Measurements from ENCODE around the gene DEGS1.

- TF ChIP-seq RBBP5 (conservative IDR thresholded peaks at IDR 0.05) = no peak
- TF ChIP-seq EP300 (IDR thresholded peaks at IDR 0.05; ENCODE audit: borderline replicate concordance in 1 of 2, control insufficient read depth in 1 of 2, low read depth in 2 of 2, low read length in 2 of 2) = no peak
- no peak for TF ChIP-seq EZH2 (IDR thresholded peaks at IDR 0.05; ENCODE audit: borderline replicate concordance, control insufficient read depth, low read depth, low read length)
- TF ChIP-seq TAF1 (IDR thresholded peaks at IDR 0.05; ENCODE audit: borderline replicate concordance, low read depth, low read length) = no peak
- no peak for TF ChIP-seq SREBF2 (IDR thresholded peaks at IDR 0.05; ENCODE audit: low read length)
- no peak for TF ChIP-seq RAD21 (IDR thresholded peaks at IDR 0.05; ENCODE audit: insufficient read depth, low read depth, low read length)
- no peak for TF ChIP-seq ETV6 (conservative IDR thresholded peaks at IDR 0.05 in 1 of 2, IDR thresholded peaks at IDR 0.05 in 1 of 2; ENCODE audit: borderline replicate concordance in 1 of 2, low read depth in 1 of 2)
- TF ChIP-seq RAD51 (IDR thresholded peaks at IDR 0.05) = no peak
- no peak for TF ChIP-seq SUZ12 (IDR thresholded peaks at IDR 0.05; ENCODE audit: unreplicated experiment)
- no peak for TF ChIP-seq POLR2A (IDR thresholded peaks at IDR 0.05; ENCODE audit: low read depth, low read length)
- no peak for TF ChIP-seq CTCF (IDR thresholded peaks at IDR 0.05 in 2 of 3, conservative IDR thresholded peaks at IDR 0.05 in 1 of 3; ENCODE audit: control insufficient read depth in 2 of 3, extremely low read depth in 1 of 3, insufficient read depth in 1 of 3, low read depth in 3 of 3, low read length in 3 of 3)
- TF ChIP-seq ATF3 (IDR thresholded peaks at IDR 0.05; ENCODE audit: borderline replicate concordance, extremely low read depth, low read depth, low read length) = no peak
- no peak for TF ChIP-seq CHD1 (IDR thresholded peaks at IDR 0.05; ENCODE audit: low read depth, low read length)
These were observed 25.7 kb upstream of the DEGS1 start for GRCh38 chr1:224157316-224157715.
